A549 (cell line): Measurements from ENCODE around the gene SEMG1. TPM values are rescaled to one million over a fixed set of nuclear protein-coding genes. Genes with fewer than 3 reads are reported as not detected.
A peak's percentile ranks its signal among the peaks of the same experiment; 100 is the strongest.

Experiments used
- ATAC-seq, 2 experiments: fragments of 200-7000 bp in 1 of 2; fragments of >200 bp in 1 of 2; cut with Nextera tagmentation in 1 of 2; cut with Tn5 transposase in 1 of 2; 3 replicates each; pipeline versions ENCODE4 v1.8.0 to v1.9.1; 2018 to 2020; ENCODE audit warnings: mild to moderate bottlenecking in 1 of 2, moderate library complexity in 1 of 2
- CTCF ChIA-PET: fragments of 300-600 bp; sonication (Branson Sonifier 250); formaldehyde crosslinking; extraction: SDS; loops from one replicate; lab custom pipeline; 2021; ENCODE audit warnings: antibody characterized with exemption, inconsistent platforms; lab: Yijun Ruan, JAX
- POLR2A ChIA-PET: fragments of 350-600 bp; formaldehyde crosslinking; extraction: SDS; loops from one replicate; lab custom pipeline; 2021; ENCODE audit warnings: antibody characterized with exemption, inconsistent platforms; lab: Yijun Ruan, JAX
- DNase-seq, 2 experiments: peaks; one replicate each; pipeline versions ENCODE4 v3.0.0 to v3.0.0-alpha.2; 2011 to 2016; ENCODE audit warnings: low read depth in 1 of 2, low spot score in 1 of 2
- FAIRE-seq: peaks from 2 replicates; lab custom pipeline; 2011; peaks lifted over from hg19 to GRCh38; lab: Jason Lieb, UNC
- H3K27ac ChIP-seq, 2 experiments: fragments of >200 bp; sonication (Bioruptor Twin); formaldehyde crosslinking; 3 replicates each; pipeline ENCODE4 v1.5.1; 2016 to 2017
- H3K4me1 ChIP-seq: fragments of >200 bp; sonication (Bioruptor Twin); formaldehyde crosslinking; 3 replicates; pipeline ENCODE4 v1.6.1; 2016
- H3K4me2 ChIP-seq: fragments of >200 bp; sonication (Bioruptor Twin); formaldehyde crosslinking; 3 replicates; pipeline ENCODE4 v1.6.1; 2016
- H3K4me3 ChIP-seq: fragments of >200 bp; sonication (Bioruptor Twin); formaldehyde crosslinking; 3 replicates; pipeline ENCODE4 v1.5.1; 2016
- H3K9me3 ChIP-seq: fragments of >200 bp; sonication (Bioruptor Twin); formaldehyde crosslinking; 3 replicates; pipeline ENCODE4 v1.6.1; 2016
- CHD2 ChIP-seq: fragments of 150-350 bp; IDR thresholded peaks from 2 replicates; pipeline ENCODE4 v1.6.1; 2014; ENCODE audit warnings: low read length; ENCODE audit not compliant: partially characterized antibody
- EHF ChIP-seq: fragments of 250-450 bp; sonication (Bioruptor Pico); IDR thresholded peaks from 2 replicates; pipeline ENCODE4 v1.5.0; 2020; ENCODE audit warnings: mild to moderate bottlenecking
- ELK1 ChIP-seq: fragments of 150-350 bp; IDR thresholded peaks from 2 replicates; pipeline ENCODE4 v1.6.1; 2014; ENCODE audit warnings: low read depth, mild to moderate bottlenecking, low read length
- EP300 ChIP-seq, 2 experiments: fragments of >200 bp; sonication (Bioruptor Twin); formaldehyde crosslinking; IDR thresholded peaks; 2 replicates in 1 of 2; 3 replicates in 1 of 2; pipeline ENCODE4 v1.6.1; 2016 to 2017
- ESRRA ChIP-seq: fragments of 150-350 bp; IDR thresholded peaks from 2 replicates; pipeline ENCODE4 v1.6.1; 2014; ENCODE audit warnings: mild to moderate bottlenecking, low read length, borderline replicate concordance
- HDAC2 ChIP-seq: fragments of 200-600 bp; sonication (generic); IDR thresholded peaks from 2 replicates; pipeline ENCODE4 v1.6.1; 2016
- HEYL ChIP-seq: fragments of 250-450 bp; sonication (Bioruptor Pico); IDR thresholded peaks from 2 replicates; pipeline ENCODE4 v1.8.0; 2021; ENCODE audit warnings: mild to moderate bottlenecking, moderate library complexity
- HOXB5 ChIP-seq: fragments of 250-450 bp; sonication (Bioruptor Pico); IDR thresholded peaks from 2 replicates; pipeline ENCODE4 v1.5.0; 2020; ENCODE audit warnings: mild to moderate bottlenecking, moderate library complexity
- JUN ChIP-seq, 2 experiments: fragments of >200 bp; sonication (Bioruptor Twin); formaldehyde crosslinking; IDR thresholded peaks; 2 replicates in 1 of 2; 3 replicates in 1 of 2; pipeline ENCODE4 v1.6.1; 2016 to 2017
- JUNB ChIP-seq: fragments of >200 bp; sonication (Bioruptor Twin); formaldehyde crosslinking; IDR thresholded peaks from 2 replicates; pipeline ENCODE4 v1.6.1; 2016
- KDM1A ChIP-seq: fragments of 200-600 bp; sonication (generic); IDR thresholded peaks from 2 replicates; pipeline ENCODE4 v1.6.1; 2016; ENCODE audit warnings: low read depth, mild to moderate bottlenecking
- KDM5A ChIP-seq: fragments of 200-600 bp; sonication (generic); IDR thresholded peaks from 2 replicates; pipeline ENCODE4 v1.6.1; 2016; ENCODE audit warnings: antibody characterized with exemption, mild to moderate bottlenecking
- MYC ChIP-seq: IDR thresholded peaks from 2 replicates; pipeline ENCODE4 v1.6.1; 2012; ENCODE audit warnings: mild to moderate bottlenecking, inconsistent platforms, low read length, improper control_type of control experiment, borderline replicate concordance
- NR3C1 ChIP-seq: fragments of >200 bp; sonication (Bioruptor Twin); formaldehyde crosslinking; IDR thresholded peaks from 3 replicates; pipeline ENCODE4 v1.6.1; 2017
- PBX3 ChIP-seq: IDR thresholded peaks from 2 replicates; pipeline ENCODE4 v1.6.1; 2012
- PHF8 ChIP-seq: fragments of 200-600 bp; sonication (generic); IDR thresholded peaks from 2 replicates; pipeline ENCODE4 v1.6.1; 2016; ENCODE audit warnings: low read depth, mild to moderate bottlenecking, antibody characterized with exemption, moderate library complexity, borderline replicate concordance
- POLR2AphosphoS2 ChIP-seq: conservative IDR thresholded peaks from 2 replicates; pipeline ENCODE4 v1.6.1; 2012; ENCODE audit warnings: low read length, improper control_type of control experiment, inconsistent platforms
- RAD21 ChIP-seq, 2 experiments: fragments of >200 bp in 1 of 2; sonication (Bioruptor Twin) in 1 of 2; formaldehyde crosslinking in 1 of 2; IDR thresholded peaks in 1 of 2; conservative IDR thresholded peaks in 1 of 2; 2 replicates in 1 of 2; 3 replicates in 1 of 2; pipeline ENCODE4 v1.6.1; 2012 to 2018; ENCODE audit warnings: inconsistent platforms in 1 of 2
- SMC3 ChIP-seq: fragments of >200 bp; sonication (Bioruptor Twin); formaldehyde crosslinking; IDR thresholded peaks from 3 replicates; pipeline ENCODE4 v1.6.1; 2018; ENCODE audit warnings: inconsistent platforms
- TFCP2L1 ChIP-seq: fragments of 250-450 bp; sonication (Bioruptor Pico); IDR thresholded peaks from 2 replicates; pipeline ENCODE4 v1.5.0; 2021; ENCODE audit warnings: mild to moderate bottlenecking
- WGBS: methylation state at CpG from one replicate; pipeline ENCODE4 v1.1.6; 2017; ENCODE audit errors: missing lambda C conversion rate; 5-methylcytosine and 5-hydroxymethylcytosine counted together
- polyA plus RNA-seq, 4 experiments: library from polyadenylated mRNA; depleted of rRNA in 3 of 4; stranded (reverse); fragments of >200 nt; fragmentation: RNase III in 1 of 4; extraction: RNeasy Plus Mini Kit Qiagen cat#74134 plus additional on column Dnase treatment in 1 of 4; gene quantifications; 2 replicates in 3 of 4; 3 replicates in 1 of 4; pipeline ENCODE4 v1.2.3, GENCODE V29; 2011 to 2017
- TF ChIP-seq, protein P1 (sequence below): IDR thresholded peaks from 2 replicates; pipeline ENCODE4 v1.6.1; 2012
- TF ChIP-seq, protein P2 (sequence below): IDR thresholded peaks from 2 replicates; pipeline ENCODE4 v1.6.1; 2012; ENCODE audit warnings: low read depth, borderline replicate concordance
- TF ChIP-seq, protein P3 (sequence below): fragments of >200 bp; sonication (Bioruptor Twin); formaldehyde crosslinking; IDR thresholded peaks from 2 replicates; pipeline ENCODE4 v1.6.1; 2016
- TF ChIP-seq, protein P4 (sequence below): fragments of >200 bp; sonication (Bioruptor Twin); formaldehyde crosslinking; IDR thresholded peaks from 3 replicates; pipeline ENCODE4 v1.6.1; 2016

Gene SEMG1
- polyA plus RNA-seq, 2 of the 4 experiments (the other 2 are of a cell fraction) = not detected

- H3K4me2 ChIP-seq = no peak overlapping the region
- FAIRE-seq = no peak
Measured at GRCh38 chr20:45235995-45236394, 29.2 kb downstream of the SEMG1 start.

GRCh38 chr20:45238139-45238538 is 31.3 kb downstream of the SEMG1 start:
- ATAC-seq = no peak
- no peak overlapping the region for H3K4me2 ChIP-seq
- no peak overlapping the region for H3K4me3 ChIP-seq
- peaks cover 19% of the 10 kb centered on the region for H3K9me3 ChIP-seq
- WGBS = 39% methylated on average over 2 of the region's 2 CpGs
- H3K4me1 ChIP-seq = no peaks in the 10 kb centered on the region
- H3K27ac ChIP-seq = no peak overlapping the region
- TF ChIP-seq, protein P1, sequence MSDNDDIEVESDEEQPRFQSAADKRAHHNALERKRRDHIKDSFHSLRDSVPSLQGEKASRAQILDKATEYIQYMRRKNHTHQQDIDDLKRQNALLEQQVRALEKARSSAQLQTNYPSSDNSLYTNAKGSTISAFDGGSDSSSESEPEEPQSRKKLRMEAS = no peak
- TF ChIP-seq HOXB5 (CRISPR knock-in tag) (no peak), JUN (IDR thresholded peaks at IDR 0.05) (no peak), KDM5A (no peak), CHD2 (no peak), KDM1A (no peak), POLR2AphosphoS2 (no peak), HEYL (CRISPR knock-in tag) (no peak), SMC3 (no peak), ELK1 (no peak), EHF (CRISPR knock-in tag) (no peak), MYC (no peak)
- TF ChIP-seq, protein P2, sequence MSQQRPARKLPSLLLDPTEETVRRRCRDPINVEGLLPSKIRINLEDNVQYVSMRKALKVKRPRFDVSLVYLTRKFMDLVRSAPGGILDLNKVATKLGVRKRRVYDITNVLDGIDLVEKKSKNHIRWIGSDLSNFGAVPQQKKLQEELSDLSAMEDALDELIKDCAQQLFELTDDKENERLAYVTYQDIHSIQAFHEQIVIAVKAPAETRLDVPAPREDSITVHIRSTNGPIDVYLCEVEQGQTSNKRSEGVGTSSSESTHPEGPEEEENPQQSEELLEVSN = no peak
- TF ChIP-seq, protein P3, sequence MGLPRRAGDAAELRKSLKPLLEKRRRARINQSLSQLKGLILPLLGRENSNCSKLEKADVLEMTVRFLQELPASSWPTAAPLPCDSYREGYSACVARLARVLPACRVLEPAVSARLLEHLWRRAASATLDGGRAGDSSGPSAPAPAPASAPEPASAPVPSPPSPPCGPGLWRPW = no peak
- ChIA-PET POLR2A (no interaction called here), CTCF (no interaction called here)
- DNase-seq = no peak
- no peak for FAIRE-seq

More at GRCh38 chr20:45235995-45236394, 29.2 kb downstream of the SEMG1 start:
- TF ChIP-seq RAD21 (conservative IDR thresholded peaks at IDR 0.05 in 1 of 2, IDR thresholded peaks at IDR 0.05 in 1 of 2) (0 out of 5 replicates have a peak, but pooled peaks of 1 of the 2 experiments have one; percentile 3), ESRRA (no peak)
- DNase-seq = no peak
- 62% methylated on average over 3 of the region's 4 CpGs for WGBS
- Histone ChIP-seq H3K27ac (no peak overlapping the region), H3K4me1 (no peaks in the 10 kb centered on the region), H3K4me3 (no peak overlapping the region), H3K9me3 (peaks cover 22% of the 10 kb centered on the region)
- ATAC-seq = no peak
- ChIA-PET CTCF (no interaction called here), POLR2A (no interaction called here)

- no peak for TF ChIP-seq EP300 (IDR thresholded peaks at IDR 0.05)
- TF ChIP-seq, protein P2 = no peak
- no peak for TF ChIP-seq PHF8
- no peak for TF ChIP-seq HDAC2
- TF ChIP-seq PBX3 = no peak
- TF ChIP-seq POLR2AphosphoS2 = no peak
- TF ChIP-seq NR3C1 = no peak
- no peak for TF ChIP-seq MYC
- TF ChIP-seq JUNB = no peak
- no peak for TF ChIP-seq TFCP2L1 (CRISPR knock-in tag)
- TF ChIP-seq, protein P4, sequence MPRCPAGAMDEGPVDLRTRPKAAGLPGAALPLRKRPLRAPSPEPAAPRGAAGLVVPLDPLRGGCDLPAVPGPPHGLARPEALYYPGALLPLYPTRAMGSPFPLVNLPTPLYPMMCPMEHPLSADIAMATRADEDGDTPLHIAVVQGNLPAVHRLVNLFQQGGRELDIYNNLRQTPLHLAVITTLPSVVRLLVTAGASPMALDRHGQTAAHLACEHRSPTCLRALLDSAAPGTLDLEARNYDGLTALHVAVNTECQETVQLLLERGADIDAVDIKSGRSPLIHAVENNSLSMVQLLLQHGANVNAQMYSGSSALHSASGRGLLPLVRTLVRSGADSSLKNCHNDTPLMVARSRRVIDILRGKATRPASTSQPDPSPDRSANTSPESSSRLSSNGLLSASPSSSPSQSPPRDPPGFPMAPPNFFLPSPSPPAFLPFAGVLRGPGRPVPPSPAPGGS = no peak
- no peak overlapping the region for H3K4me3 ChIP-seq
- DNase-seq (no peak), FAIRE-seq (no peak), ATAC-seq (no peak)
- H3K4me1 ChIP-seq = no peaks in the 10 kb centered on the region
- no peak overlapping the region for H3K4me2 ChIP-seq
- ChIA-PET CTCF (interaction anchor here (0.7 to 1.4 kb wide), 2 partner anchors 24 to 45 kb away, joined by 3 read pairs; no protein-coding TSS in a partner anchor), POLR2A (no interaction called here)
- no peak overlapping the region for H3K27ac ChIP-seq
- 62% methylated on average over 6 of the region's 6 CpGs for WGBS
- H3K9me3 ChIP-seq = no peaks in the 10 kb centered on the region
Measured at GRCh38 chr20:45246109-45246508, 39.3 kb downstream of the SEMG1 start.
